GM21723 (cell line): ENCODE results near the gene GLB1L3.
"Not testable (repeated sequence)": the region's sequence is repeated elsewhere in the genome, so short reads cannot be mapped to it uniquely, and the experiment has no call there.

Experiments used
- ATAC-seq: cut with Tn5 transposase; IDR thresholded peaks from one replicate; pipeline ENCODE4 v1.9.1; 2021; ENCODE audit warnings: mild to moderate bottlenecking, moderate library complexity; ENCODE audit not compliant: unreplicated experiment

GLB1L3 gene

GRCh38 chr11:134312807-134313206, 36.6 kb downstream of the GLB1L3 start:
- ATAC-seq = no peak

DNA sequence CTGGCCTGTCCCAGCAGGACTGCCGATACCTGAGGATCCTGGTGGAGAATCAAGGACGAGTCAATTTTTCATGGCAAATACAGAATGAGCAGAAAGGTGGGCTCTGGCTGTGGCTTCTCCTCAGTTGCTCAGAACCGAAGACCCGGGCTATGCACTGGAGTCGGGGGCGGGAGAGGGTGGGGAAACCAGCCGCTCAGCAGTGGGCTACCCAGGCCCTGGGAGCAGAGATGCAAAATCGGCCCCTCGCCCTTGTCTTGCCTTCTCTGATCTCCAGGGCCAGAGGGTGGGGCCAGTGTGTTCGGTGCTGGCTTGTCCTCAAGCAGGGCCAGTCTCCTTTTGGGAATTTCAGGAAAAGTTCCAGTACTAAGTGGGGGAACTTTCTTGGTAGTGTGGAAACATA, 37.2 kb downstream of the GLB1L3 start:
- ATAC-seq = no peak

DNA sequence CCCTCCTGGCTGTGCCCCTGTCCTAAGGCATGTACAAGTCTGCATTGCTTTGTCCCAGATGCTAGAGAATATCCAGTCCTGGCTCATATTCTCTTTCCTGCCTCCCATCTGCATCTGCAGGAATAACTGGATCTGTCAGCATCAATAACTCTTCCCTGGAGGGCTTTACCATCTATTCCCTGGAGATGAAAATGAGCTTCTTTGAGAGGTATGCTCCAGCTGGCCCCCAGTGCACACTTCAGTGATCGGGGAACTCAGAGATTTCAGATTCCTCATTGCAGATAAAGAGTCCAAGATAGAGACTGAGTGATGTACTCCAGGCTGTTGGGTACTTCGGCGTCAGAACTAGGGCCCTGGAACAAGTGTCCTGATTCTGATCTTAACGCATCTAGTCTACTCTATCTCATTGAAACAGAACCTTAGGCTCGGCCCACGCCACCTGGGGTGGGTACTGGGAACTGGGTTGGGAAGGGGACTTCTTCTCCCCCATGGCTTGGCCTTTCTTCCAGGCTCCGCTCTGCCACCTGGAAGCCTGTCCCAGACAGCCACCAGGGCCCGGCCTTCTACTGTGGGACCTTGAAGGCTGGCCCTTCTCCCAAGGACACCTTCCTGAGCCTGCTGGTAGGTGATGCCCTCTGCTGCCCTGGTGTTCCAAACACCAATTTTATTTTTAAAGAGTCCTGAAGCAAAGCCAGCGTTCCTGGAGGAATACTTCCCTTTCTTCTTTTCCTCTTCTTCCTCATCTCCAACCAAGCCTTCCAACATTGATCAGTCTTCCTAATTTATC, 37.8 kb downstream of the GLB1L3 start:
- no peak for ATAC-seq

DNA sequence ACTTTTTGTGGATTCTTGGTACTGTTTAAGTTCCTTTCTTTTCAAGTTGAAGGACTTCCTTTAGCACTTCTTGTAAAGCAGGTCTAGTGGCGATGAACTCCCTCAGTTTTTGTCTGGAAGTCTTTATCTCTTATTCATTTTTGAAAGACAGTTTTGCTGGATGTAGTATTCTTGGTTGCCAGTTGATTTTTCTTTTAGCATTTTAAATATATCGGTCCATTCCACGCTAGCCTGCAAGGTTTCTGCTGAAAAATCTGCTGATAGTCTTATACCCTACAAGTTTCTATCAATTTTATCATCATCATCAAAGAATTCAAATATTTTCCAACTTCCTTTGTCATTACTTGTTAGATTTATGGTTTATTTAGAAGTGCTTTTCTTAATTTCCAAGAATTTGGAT, 40.9 kb downstream of the GLB1L3 start:
- no peak for ATAC-seq

DNA sequence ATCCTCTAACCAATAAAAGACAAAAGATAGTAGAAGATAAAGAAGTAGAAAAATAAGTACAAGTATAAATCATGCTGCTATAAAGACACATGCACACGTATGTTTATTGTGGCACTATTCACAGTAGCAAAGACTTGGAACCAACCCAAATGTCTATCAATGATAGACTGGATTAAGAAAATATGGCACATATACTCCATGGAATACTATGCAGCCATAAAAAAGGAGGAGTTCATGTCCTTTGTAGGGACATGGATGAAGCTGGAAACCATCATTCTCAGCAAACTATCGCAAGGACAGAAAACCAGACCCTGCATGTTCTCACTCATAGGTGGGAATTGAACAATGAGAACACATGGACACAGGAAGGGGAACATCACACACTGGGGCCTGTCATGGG, 45.2 kb downstream of the GLB1L3 start:
- not testable (repeated sequence) for ATAC-seq

GRCh38 chr11:134322553-134322952, 46.4 kb downstream of the GLB1L3 start:
- no peak for ATAC-seq

GRCh38 chr11:134328433-134328832, 52.3 kb downstream of the GLB1L3 start:
- no peak for ATAC-seq

GRCh38 chr11:134330611-134331353, 54.6 kb downstream of the GLB1L3 start:
- no peak for ATAC-seq

GRCh38 chr11:134331354-134332188, 55.4 kb downstream of the GLB1L3 start, which contains the start of gene GLB1L2:
GLB1L2 (plus strand) TSS chr11:134331988; CDS start chr11:134332062, 74 bp downstream.
- ATAC-seq = peak; percentile 95

DNA sequence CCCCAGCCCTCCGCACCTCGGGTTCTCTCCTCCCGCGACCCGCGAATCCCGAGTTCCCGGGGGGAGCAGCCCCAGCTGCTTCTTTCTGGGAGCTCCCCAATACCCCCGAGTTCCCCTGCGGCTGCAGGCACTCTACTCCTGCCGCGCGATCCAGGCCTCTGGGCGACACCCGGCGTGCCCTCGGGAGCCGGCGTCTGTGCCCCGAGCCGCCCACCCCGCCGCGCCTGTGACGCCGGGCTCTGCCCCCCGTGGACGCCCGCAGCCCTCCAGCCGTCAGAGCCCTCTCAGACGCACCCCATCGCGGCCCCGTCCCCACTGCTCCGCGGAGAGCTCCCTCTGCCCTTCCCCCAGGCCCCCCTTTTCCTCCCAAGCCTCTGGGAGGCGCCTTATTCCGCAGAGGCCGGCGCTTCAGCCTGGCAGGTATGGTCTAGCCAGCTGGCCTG, 56.0 kb downstream of the GLB1L3 start:
- peak; percentile 17 for ATAC-seq

GRCh38 chr11:134332782-134333181, 56.6 kb downstream of the GLB1L3 start:
- no peak for ATAC-seq

GRCh38 chr11:134333312-134333711, 57.1 kb downstream of the GLB1L3 start:
- no peak for ATAC-seq

DNA sequence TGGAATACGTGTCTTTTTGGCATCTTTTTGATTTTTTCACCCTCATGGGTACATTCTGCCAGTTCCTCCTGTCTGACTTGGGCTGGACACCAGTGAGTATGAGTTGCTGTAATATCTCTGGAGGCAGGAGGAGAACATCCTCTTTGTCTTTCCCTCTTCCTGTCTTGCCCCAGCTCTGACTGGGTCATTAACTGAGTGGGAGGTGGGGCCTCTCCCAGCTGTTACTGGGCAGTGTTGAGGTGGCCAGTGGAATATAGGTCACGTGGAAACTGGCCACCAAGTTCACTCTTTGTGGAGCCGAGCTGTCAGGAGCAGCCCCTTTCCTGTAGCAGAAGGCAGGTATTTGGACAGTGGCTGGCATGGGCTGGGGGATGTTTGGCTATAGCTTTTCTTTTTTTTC, 57.8 kb downstream of the GLB1L3 start:
- no peak for ATAC-seq

DNA sequence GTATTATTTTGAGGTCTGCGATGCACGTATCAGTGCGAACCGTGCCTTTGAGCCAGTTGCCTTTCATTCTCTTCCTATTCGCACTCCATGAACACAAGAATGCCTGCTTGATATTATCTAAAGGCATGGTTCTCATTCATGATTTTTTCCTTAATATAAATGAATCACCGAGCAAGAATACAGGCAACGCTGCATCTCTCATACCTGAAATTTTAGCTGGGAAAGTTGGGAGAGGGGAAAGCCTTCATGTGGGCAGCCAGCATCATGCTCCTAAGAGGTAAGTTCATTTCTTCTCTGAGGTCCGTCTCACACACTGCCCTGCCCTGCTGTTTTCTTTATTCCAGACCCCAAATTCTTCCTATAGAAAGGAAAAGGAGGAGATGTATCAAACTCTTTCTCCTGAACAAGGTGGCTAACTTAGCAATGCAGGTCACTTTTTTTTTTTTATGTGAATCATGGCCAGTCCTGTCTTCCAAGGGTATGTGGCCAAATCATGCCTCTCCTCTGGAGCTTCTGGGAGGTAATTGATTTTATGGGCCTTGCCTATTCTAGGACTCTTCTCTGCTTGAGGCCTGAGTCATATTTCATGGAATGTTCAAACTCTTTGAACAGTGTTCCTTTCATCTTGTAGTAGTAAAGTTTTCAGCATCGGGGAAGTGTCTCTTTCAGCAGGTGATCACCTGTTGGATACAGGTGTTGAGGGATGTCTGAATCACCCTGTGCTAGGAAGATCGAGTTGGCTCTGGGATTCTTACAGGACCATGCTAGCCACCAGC, 58.8 kb downstream of the GLB1L3 start:
- ATAC-seq = no peak

- no peak for ATAC-seq
Observed at GRCh38 chr11:134337051-134337450, 60.9 kb downstream of the GLB1L3 start.

DNA sequence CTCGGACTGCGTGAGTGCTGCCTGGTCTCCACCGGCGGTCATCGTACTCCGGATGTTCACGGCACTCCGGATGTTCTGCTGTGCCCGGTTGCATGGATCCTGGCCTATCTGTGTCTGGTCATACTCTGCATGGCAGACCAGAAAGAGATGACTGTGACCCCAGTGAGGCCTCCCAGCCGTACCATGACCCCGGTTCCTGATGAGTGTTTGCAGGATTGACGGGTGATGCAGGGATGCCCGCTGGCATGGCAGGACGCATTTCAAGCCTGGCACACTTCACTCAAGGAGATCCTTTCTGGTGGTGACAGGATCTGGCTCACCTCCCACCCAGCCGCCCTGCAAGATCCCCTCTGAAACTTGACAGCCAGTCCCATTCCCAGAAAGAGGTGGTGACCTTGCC, 61.9 kb downstream of the GLB1L3 start:
- ATAC-seq = no peak

- ATAC-seq = no peak
Observed at GRCh38 chr11:134338654-134339053, 62.5 kb downstream of the GLB1L3 start.

DNA sequence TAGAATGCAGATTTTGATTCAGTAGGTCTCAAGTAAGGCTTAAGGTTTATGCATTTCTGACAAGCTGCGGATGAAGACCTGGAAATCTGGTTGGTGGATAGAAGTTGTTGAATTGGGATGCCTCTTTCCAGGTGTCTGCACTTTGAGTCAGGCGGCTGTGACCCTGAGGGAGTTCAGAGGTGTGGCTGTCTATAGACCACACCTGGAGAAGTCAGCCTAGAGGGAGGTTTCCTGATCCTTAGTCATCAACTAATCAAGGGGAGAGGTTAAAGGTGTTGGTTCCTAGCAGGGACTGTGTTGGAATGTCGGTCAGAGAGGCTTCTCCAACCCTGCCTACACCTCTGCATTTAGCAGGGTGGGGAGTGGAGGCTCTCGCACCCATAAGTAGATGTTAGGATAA, 63.6 kb downstream of the GLB1L3 start:
- ATAC-seq = no peak

DNA sequence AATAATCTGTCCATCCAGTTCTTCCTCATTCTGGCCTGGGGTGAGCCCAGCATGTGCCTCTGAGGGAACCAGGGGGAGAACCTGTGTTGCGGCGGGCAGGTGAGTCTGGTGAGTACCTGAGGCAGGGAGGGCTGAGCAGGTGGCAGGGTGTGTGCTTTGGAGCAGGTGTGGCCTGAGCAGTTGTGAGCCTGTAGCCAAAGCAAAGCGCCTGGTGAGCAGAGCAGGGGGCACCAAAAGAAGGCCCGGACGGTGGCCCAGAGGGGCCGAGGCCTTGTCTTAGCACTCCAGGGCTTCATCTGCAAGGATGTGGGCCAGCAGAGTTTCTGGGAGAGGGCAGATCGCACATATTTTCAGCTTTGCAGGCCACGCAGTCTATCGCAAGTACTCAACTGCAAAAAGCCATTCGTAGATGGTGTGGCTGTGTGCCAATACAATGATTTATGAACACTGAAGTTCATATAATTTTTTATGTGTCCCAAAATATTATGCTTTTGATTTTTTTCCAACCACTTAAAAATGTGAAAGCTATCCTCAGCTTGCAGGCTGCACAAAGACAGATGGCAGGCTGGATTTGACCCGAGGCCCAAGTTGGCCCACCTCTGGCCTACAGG, 64.3 kb downstream of the GLB1L3 start:
- no peak for ATAC-seq
